H9 (cell line): Measurements from ENCODE around the gene MACC1. TPM values are rescaled to one million over a fixed set of nuclear protein-coding genes. Genes with fewer than 3 reads are reported as not detected.
A peak's percentile ranks its signal among the peaks of the same experiment; 100 is the strongest.
"Not testable (repeated sequence)": the region's sequence is repeated elsewhere in the genome, so short reads cannot be mapped to it uniquely, and the experiment has no call there.

Experiments used
- DNase-seq: peaks from one replicate; pipeline ENCODE4 v3.0.0-alpha.2; 2017
- H2AFZ ChIP-seq: one replicate; pipeline ENCODE4 v1.6.1; 2013; ENCODE audit warnings: mild to moderate bottlenecking, low read length, control low read depth, moderate library complexity
- H2AK5ac ChIP-seq: 2 replicates; pipeline ENCODE4 v1.6.1; 2013; ENCODE audit warnings: low read length, control low read depth, mixed read lengths; ENCODE audit not compliant: insufficient read length
- H2BK120ac ChIP-seq: one replicate; pipeline ENCODE4 v1.6.1; 2013; ENCODE audit warnings: low read depth, mild to moderate bottlenecking, low read length, control low read depth, inconsistent platforms; ENCODE audit not compliant: poor library complexity, severe bottlenecking
- H2BK12ac ChIP-seq: 2 replicates; pipeline ENCODE4 v1.6.1; 2013; ENCODE audit warnings: low read length, control low read depth, mixed read lengths, low read depth; ENCODE audit not compliant: insufficient read length
- H2BK15ac ChIP-seq: 2 replicates; pipeline ENCODE4 v1.6.1; 2013; ENCODE audit warnings: low read depth, low read length, control low read depth
- H2BK20ac ChIP-seq: one replicate; pipeline ENCODE4 v1.6.1; 2013; ENCODE audit warnings: low read depth, mild to moderate bottlenecking, low read length, control low read depth, inconsistent platforms; ENCODE audit not compliant: poor library complexity, severe bottlenecking
- H2BK5ac ChIP-seq: 2 replicates; pipeline ENCODE4 v1.6.1; 2013; ENCODE audit warnings: low read length, control low read depth, mixed read lengths; ENCODE audit not compliant: insufficient read length
- H3K14ac ChIP-seq: 2 replicates; pipeline ENCODE4 v1.6.1; 2013; ENCODE audit warnings: low read length, control low read depth; ENCODE audit not compliant: insufficient read depth
- H3K18ac ChIP-seq: 2 replicates; pipeline ENCODE4 v1.6.1; 2013; ENCODE audit warnings: low read depth, mild to moderate bottlenecking, mixed read lengths, low read length, control low read depth; ENCODE audit not compliant: insufficient read length
- H3K23ac ChIP-seq: 2 replicates; pipeline ENCODE4 v1.6.1; 2013; ENCODE audit warnings: low read length, control low read depth, mixed read lengths, low read depth; ENCODE audit not compliant: insufficient read length
- H3K23me2 ChIP-seq: 2 replicates; pipeline ENCODE4 v1.6.1; 2013; ENCODE audit warnings: low read depth, mild to moderate bottlenecking, mixed read lengths, low read length, control low read depth; ENCODE audit not compliant: insufficient read length, poor library complexity, severe bottlenecking
- H3K27ac ChIP-seq: 2 replicates; pipeline ENCODE4 v1.5.1; 2013; ENCODE audit warnings: low read length, control low read depth, mixed read lengths, low read depth; ENCODE audit not compliant: insufficient read length
- H3K27me3 ChIP-seq: 2 replicates; pipeline ENCODE4 v1.6.1; 2013; ENCODE audit warnings: low read length, control low read depth, inconsistent platforms; ENCODE audit not compliant: insufficient read depth
- H3K4ac ChIP-seq: 2 replicates; pipeline ENCODE4 v1.6.1; 2013; ENCODE audit warnings: low read depth, mild to moderate bottlenecking, control low read depth, inconsistent platforms, low read length, moderate library complexity
- H3K4me1 ChIP-seq: 2 replicates; pipeline ENCODE4 v1.6.1; 2013; ENCODE audit warnings: low read length, control low read depth, inconsistent platforms; ENCODE audit not compliant: insufficient read depth
- H3K4me2 ChIP-seq: 2 replicates; pipeline ENCODE4 v1.6.1; 2013; ENCODE audit warnings: low read length, control low read depth, mixed read lengths; ENCODE audit not compliant: insufficient read length, insufficient read depth
- H3K56ac ChIP-seq: 2 replicates; pipeline ENCODE4 v1.6.1; 2013; ENCODE audit warnings: low read depth, mild to moderate bottlenecking, mixed read lengths, low read length, control low read depth; ENCODE audit not compliant: insufficient read length
- H3K79me1 ChIP-seq: 2 replicates; pipeline ENCODE4 v1.6.1; 2013; ENCODE audit warnings: low read depth, mild to moderate bottlenecking, moderate library complexity, low read length, control low read depth, inconsistent platforms; ENCODE audit not compliant: insufficient read depth, poor library complexity, severe bottlenecking
- H3K79me2 ChIP-seq: 2 replicates; pipeline ENCODE4 v1.6.1; 2013; ENCODE audit warnings: low read length, control low read depth, inconsistent platforms; ENCODE audit not compliant: insufficient read depth
- H3K9ac ChIP-seq: 2 replicates; pipeline ENCODE4 v1.6.1; 2013; ENCODE audit warnings: low read length, control low read depth, mixed read lengths; ENCODE audit not compliant: insufficient read length; ENCODE audit errors: extremely low read depth
- H3K9me3 ChIP-seq: one replicate; pipeline ENCODE4 v1.6.1; 2013; ENCODE audit warnings: low read depth, low read length, inconsistent platforms; ENCODE audit not compliant: control insufficient read depth
- H3T11ph ChIP-seq: one replicate; pipeline ENCODE4 v1.6.1; 2013; ENCODE audit warnings: mild to moderate bottlenecking, low read length, control low read depth, inconsistent platforms
- H4K20me1 ChIP-seq: one replicate; pipeline ENCODE4 v1.6.1; 2013; ENCODE audit not compliant: control insufficient read depth, insufficient read length, insufficient read depth
- H4K5ac ChIP-seq: 2 replicates; pipeline ENCODE4 v1.6.1; 2013; ENCODE audit warnings: low read depth, mild to moderate bottlenecking, mixed read lengths, low read length, control low read depth; ENCODE audit not compliant: insufficient read length
- H4K8ac ChIP-seq: replicated peaks from 2 replicates; pipeline ENCODE4 v1.6.1; 2013; ENCODE audit warnings: low read length, control low read depth, mixed read lengths, low read depth; ENCODE audit not compliant: insufficient read length
- H4K91ac ChIP-seq: 2 replicates; pipeline ENCODE4 v1.6.1; 2013; ENCODE audit warnings: low read depth, mild to moderate bottlenecking, moderate library complexity, mixed read lengths, low read length, control low read depth; ENCODE audit not compliant: insufficient read length
- H3K27ac Mint-ChIP-seq, 3 experiments: 2 replicates in 2 of 3; 3 replicates in 1 of 3; pipeline ENCODE4 v1.8.0; 2020 to 2021; ENCODE audit warnings: mixed read lengths in 3 of 3, mild to moderate bottlenecking in 1 of 3, moderate library complexity in 1 of 3
- H3K27me3 Mint-ChIP-seq: 2 replicates; pipeline ENCODE4 v1.8.0; 2021; ENCODE audit warnings: low read depth, mild to moderate bottlenecking, moderate library complexity, mixed read lengths
- H3K36me3 Mint-ChIP-seq, 3 experiments: 2 replicates in 2 of 3; 3 replicates in 1 of 3; pipeline ENCODE4 v1.8.0; 2020 to 2021; ENCODE audit warnings: low read depth in 3 of 3, mixed read lengths in 3 of 3; ENCODE audit not compliant: insufficient read depth in 1 of 3
- H3K4me1 Mint-ChIP-seq, 2 experiments: 2 replicates each; pipeline ENCODE4 v1.8.0; 2020; ENCODE audit warnings: mixed read lengths in 2 of 2
- H3K4me3 Mint-ChIP-seq, 2 experiments: 2 replicates in 1 of 2; 3 replicates in 1 of 2; pipeline ENCODE4 v1.8.0; 2020 to 2021; ENCODE audit warnings: mild to moderate bottlenecking in 2 of 2, mixed read lengths in 2 of 2, moderate library complexity in 1 of 2
- H3K9me3 Mint-ChIP-seq, 2 experiments: 2 replicates in 1 of 2; 3 replicates in 1 of 2; pipeline ENCODE4 v1.8.0; 2020; ENCODE audit warnings: mild to moderate bottlenecking in 2 of 2, mixed read lengths in 2 of 2, moderate library complexity in 1 of 2
- WGBS: extraction: QIAGEN DNeasy Blood & Tissue Kit; methylation state at CpG from one replicate; pipeline ENCODE4 v1.1.7; 2013; ENCODE audit warnings: missing lambda C conversion rate, low lambda C conversion rate, mixed read lengths; ENCODE audit not compliant: insufficient read length; ENCODE audit errors: extremely low coverage; 5-methylcytosine and 5-hydroxymethylcytosine counted together
- total RNA-seq: library from RNA; stranded (reverse); gene quantifications from 2 replicates; pipeline ENCODE4 v1.2.1, GENCODE V29; 2021

The MACC1 gene
- total RNA-seq, 1 experiment from 2014 or later = 11.0 TPM

- not testable (repeated sequence) for H3K27me3 ChIP-seq, H3K14ac ChIP-seq, H3K23me2 ChIP-seq, H2BK20ac ChIP-seq, H3K23ac ChIP-seq, H3K4ac ChIP-seq, H3K4me1 ChIP-seq, H3K79me1 ChIP-seq, H4K5ac ChIP-seq, H2AFZ ChIP-seq, H3K27ac Mint-ChIP-seq, H4K91ac ChIP-seq, H2BK5ac ChIP-seq, H3K9me3 Mint-ChIP-seq, H3K4me3 Mint-ChIP-seq, H3K18ac ChIP-seq, H2BK120ac ChIP-seq, H4K20me1 ChIP-seq, H2AK5ac ChIP-seq, H2BK12ac ChIP-seq, DNase-seq, H3K9me3 ChIP-seq, H2BK15ac ChIP-seq, H3K56ac ChIP-seq, H3T11ph ChIP-seq, H4K8ac ChIP-seq, H3K27me3 Mint-ChIP-seq
- H3K4me2 ChIP-seq = peak overlapping the region; percentile 90
- peak overlapping the region; percentile 97 for H3K27ac ChIP-seq
- peaks cover 16% of the 10 kb centered on the region for H3K79me2 ChIP-seq
- Mint-ChIP-seq H3K36me3 (peaks cover 6 to 12% (median 8%) of the 10 kb centered on the region in 3 experiments; a peak in 5 of 7 replicates), H3K4me1 (peaks cover 19 to 39% of the 10 kb centered on the region in 2 experiments)
- peak overlapping the region; percentile 98 for H3K9ac ChIP-seq
- no CpG with 5 or more reads among the region's 6 CpGs for WGBS
Observed at GRCh38 chr7:20124087-20124486, 93.1 kb downstream of the MACC1 start.

GRCh38 chr7:20122653-20123316, 94.4 kb downstream of the MACC1 start:
- not testable (repeated sequence) for H4K5ac ChIP-seq, H2BK15ac ChIP-seq, H2BK12ac ChIP-seq, H4K8ac ChIP-seq, H4K20me1 ChIP-seq, H2AFZ ChIP-seq, H2BK120ac ChIP-seq, H3K14ac ChIP-seq, H2BK20ac ChIP-seq, H3K23me2 ChIP-seq, H4K91ac ChIP-seq, H3K4ac ChIP-seq, H3K9me3 ChIP-seq, H3K79me1 ChIP-seq, H2AK5ac ChIP-seq, H3K56ac ChIP-seq, H3K9me3 Mint-ChIP-seq, H3K23ac ChIP-seq, H3K27me3 ChIP-seq, H3K18ac ChIP-seq, H3K27me3 Mint-ChIP-seq, DNase-seq, H2BK5ac ChIP-seq, H3T11ph ChIP-seq
- Mint-ChIP-seq H3K27ac (peak overlapping the region in 1 of 3 experiments; percentile 94; a peak in 2 of 7 replicates), H3K36me3 (peaks cover 6 to 23% (median 8%) of the 10 kb centered on the region in 3 experiments; a peak in 5 of 7 replicates), H3K4me1 (peaks cover 15 to 37% of the 10 kb centered on the region in 2 experiments), H3K4me3 (peak overlapping the region in 1 of 2 experiments; percentile 44; a peak in 1 of 5 replicates)
- Histone ChIP-seq H3K9ac (peak overlapping the region; percentile 98), H3K4me1 (peaks cover 18% of the 10 kb centered on the region), H3K27ac (peak overlapping the region; percentile 97), H3K4me2 (peak overlapping the region; percentile 90), H3K79me2 (peaks cover 24% of the 10 kb centered on the region)
- WGBS = no CpG with 5 or more reads among the region's 16 CpGs
